ENCODE results near the gene PRX. TPM values are rescaled to one million over a fixed set of nuclear protein-coding genes. Genes with fewer than 3 reads are reported as not detected.
"Not testable (repeated sequence)": the region's sequence is repeated elsewhere in the genome, so short reads cannot be mapped to it uniquely, and the experiment has no call there.

The PRX gene, protein sequence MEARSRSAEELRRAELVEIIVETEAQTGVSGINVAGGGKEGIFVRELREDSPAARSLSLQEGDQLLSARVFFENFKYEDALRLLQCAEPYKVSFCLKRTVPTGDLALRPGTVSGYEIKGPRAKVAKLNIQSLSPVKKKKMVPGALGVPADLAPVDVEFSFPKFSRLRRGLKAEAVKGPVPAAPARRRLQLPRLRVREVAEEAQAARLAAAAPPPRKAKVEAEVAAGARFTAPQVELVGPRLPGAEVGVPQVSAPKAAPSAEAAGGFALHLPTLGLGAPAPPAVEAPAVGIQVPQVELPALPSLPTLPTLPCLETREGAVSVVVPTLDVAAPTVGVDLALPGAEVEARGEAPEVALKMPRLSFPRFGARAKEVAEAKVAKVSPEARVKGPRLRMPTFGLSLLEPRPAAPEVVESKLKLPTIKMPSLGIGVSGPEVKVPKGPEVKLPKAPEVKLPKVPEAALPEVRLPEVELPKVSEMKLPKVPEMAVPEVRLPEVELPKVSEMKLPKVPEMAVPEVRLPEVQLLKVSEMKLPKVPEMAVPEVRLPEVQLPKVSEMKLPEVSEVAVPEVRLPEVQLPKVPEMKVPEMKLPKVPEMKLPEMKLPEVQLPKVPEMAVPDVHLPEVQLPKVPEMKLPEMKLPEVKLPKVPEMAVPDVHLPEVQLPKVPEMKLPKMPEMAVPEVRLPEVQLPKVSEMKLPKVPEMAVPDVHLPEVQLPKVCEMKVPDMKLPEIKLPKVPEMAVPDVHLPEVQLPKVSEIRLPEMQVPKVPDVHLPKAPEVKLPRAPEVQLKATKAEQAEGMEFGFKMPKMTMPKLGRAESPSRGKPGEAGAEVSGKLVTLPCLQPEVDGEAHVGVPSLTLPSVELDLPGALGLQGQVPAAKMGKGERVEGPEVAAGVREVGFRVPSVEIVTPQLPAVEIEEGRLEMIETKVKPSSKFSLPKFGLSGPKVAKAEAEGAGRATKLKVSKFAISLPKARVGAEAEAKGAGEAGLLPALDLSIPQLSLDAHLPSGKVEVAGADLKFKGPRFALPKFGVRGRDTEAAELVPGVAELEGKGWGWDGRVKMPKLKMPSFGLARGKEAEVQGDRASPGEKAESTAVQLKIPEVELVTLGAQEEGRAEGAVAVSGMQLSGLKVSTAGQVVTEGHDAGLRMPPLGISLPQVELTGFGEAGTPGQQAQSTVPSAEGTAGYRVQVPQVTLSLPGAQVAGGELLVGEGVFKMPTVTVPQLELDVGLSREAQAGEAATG (N-terminal part only)
- total RNA-seq: 1 to 10 TPM in 1 of 2 experiments, under 1 TPM in 1; 0.80 to 1.1 TPM

- Mint-ChIP-seq H3K4me3 (no peak within 1 kb of the TSS), H3K27ac (no peak within 1 kb of the TSS), H3K27me3 (peaks cover 2% of the 10 kb centered on the region)
Observed at GRCh38 chr19:40413291-40413845, at the start of gene PRX. TSS of gene PRX (minus strand) at chr19:40413378. CDS start at chr19:40407932, 5,446 bp downstream.

DNA sequence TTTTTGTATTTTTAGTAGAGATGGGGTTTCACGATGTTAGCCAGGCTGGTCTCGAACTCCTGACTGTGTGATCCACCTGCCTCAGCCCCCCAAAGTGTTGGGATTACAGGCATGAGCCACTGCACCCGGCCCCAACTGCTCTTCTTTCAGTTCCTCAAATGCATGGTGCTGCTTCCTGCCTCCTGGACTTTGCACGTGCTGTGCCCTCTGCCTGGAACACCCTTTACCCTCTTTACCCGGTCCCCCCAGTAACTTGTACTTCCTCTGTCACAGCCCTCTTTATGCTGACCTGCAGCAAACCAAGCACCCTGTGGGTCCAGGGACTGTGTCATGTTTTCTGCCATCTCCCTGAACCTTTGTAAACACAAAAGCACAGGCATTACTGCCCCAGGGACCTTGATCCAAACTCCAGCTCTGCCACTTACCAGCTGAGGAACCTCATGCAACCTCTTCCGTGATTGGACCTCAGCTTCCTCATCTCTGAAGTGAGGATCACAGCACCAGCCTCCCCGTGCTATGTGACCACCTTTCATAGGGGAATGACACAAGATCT, 48.6 kb upstream of the PRX start:
- no peak overlapping the region for H3K4me3 Mint-ChIP-seq
- no peaks in the 10 kb centered on the region for H3K36me3 Mint-ChIP-seq
- no peak overlapping the region for H3K27ac Mint-ChIP-seq
- peaks cover 7% of the 10 kb centered on the region for H3K27me3 Mint-ChIP-seq
- ATAC-seq (no peak), DNase-seq (no peak)
- CTCF ChIA-PET: interaction anchor here (1.2 to 5.0 kb wide), 4 partner anchors 39 to 172 kb away, joined by 4 to 57 read pairs (median 13); no protein-coding TSS in a partner anchor
- peaks cover 30% of the 10 kb centered on the region for H3K4me1 Mint-ChIP-seq
- no peaks in the 10 kb centered on the region for H3K9me3 Mint-ChIP-seq (ENCODE audit: low read depth)

More at GRCh38 chr19:40413291-40413845, at the start of gene PRX:
- no peaks in the 10 kb centered on the region for H3K36me3 Mint-ChIP-seq
- ATAC-seq: no peak
- no peaks in the 10 kb centered on the region for H3K9me3 Mint-ChIP-seq (ENCODE audit: low read depth)
- CTCF ChIA-PET: interaction anchor here (0.5 to 1.1 kb wide), 3 partner anchors 8 to 13 kb away, joined by 3 to 5 read pairs (median 3); no protein-coding TSS in a partner anchor
- DNase-seq: no peak
- H3K4me1 Mint-ChIP-seq: peaks cover 26% of the 10 kb centered on the region

DNA sequence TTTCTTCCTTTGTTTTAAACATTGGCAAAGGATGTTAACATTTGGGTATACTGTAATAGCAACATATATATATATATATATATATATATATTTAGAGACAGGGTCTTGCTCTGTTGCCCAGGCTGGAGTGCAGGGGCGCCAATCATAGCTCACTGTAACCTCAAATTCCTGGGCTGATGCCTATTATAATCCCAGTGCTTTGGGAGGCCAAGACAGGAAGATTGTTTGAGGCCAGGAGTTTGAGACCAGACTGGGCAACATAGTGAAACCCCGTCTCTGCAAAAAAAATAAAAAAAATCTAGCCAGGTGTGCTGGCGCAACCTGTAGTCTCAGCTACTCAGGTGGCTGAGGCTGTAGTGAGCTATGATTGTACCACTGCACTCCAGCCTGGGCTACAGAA, 47.0 kb upstream of the PRX start:
- Mint-ChIP-seq H3K27me3 (no peaks in the 10 kb centered on the region), H3K27ac (no peak overlapping the region), H3K36me3 (no peaks in the 10 kb centered on the region), H3K9me3 (ENCODE audit: low read depth) (no peaks in the 10 kb centered on the region), H3K4me3 (no peak overlapping the region), H3K4me1 (peaks cover 19% of the 10 kb centered on the region)
- ATAC-seq (no peak), DNase-seq (no peak)
- CTCF ChIA-PET: no interaction called here

DNA sequence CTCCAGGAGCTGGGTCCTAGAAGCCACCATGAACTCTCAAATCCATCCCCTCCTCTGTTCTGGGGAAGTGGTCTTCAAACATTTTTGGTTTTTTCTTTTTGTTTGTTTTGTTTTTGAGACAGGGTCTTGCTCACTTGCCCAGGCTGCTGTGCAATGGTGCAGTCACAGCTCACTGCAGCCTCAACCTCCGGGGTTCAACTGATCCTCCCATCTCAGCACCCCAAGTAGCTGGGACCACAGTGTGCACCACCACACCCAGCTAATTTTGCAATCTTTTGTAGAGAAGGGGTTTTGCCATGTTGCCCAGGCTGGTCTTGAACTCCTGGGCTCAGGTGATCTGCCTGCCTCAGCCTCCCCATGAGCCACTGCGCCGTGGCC, 45.4 kb upstream of the PRX start:
- H3K9me3 Mint-ChIP-seq (ENCODE audit: low read depth): no peaks in the 10 kb centered on the region
- H3K4me3 Mint-ChIP-seq: no peak overlapping the region
- peaks cover 7% of the 10 kb centered on the region for H3K4me1 Mint-ChIP-seq
- H3K27ac Mint-ChIP-seq: no peak overlapping the region
- no peaks in the 10 kb centered on the region for H3K36me3 Mint-ChIP-seq
- ATAC-seq (no peak), DNase-seq (no peak)
- CTCF ChIA-PET: no interaction called here
- no peaks in the 10 kb centered on the region for H3K27me3 Mint-ChIP-seq

- DNase-seq (no peak), ATAC-seq (no peak)
- no peaks in the 10 kb centered on the region for H3K36me3 Mint-ChIP-seq
- H3K9me3 Mint-ChIP-seq (ENCODE audit: low read depth): no peaks in the 10 kb centered on the region
- no peaks in the 10 kb centered on the region for H3K27me3 Mint-ChIP-seq
- peaks cover 3% of the 10 kb centered on the region for H3K4me1 Mint-ChIP-seq
- CTCF ChIA-PET: no interaction called here
- no peak overlapping the region for H3K4me3 Mint-ChIP-seq
- H3K27ac Mint-ChIP-seq: no peak overlapping the region
Observed at GRCh38 chr19:40457953-40458596, 44.9 kb upstream of the PRX start.

GRCh38 chr19:40457048-40457447, 43.9 kb upstream of the PRX start:
- Mint-ChIP-seq H3K36me3 (no peaks in the 10 kb centered on the region), H3K27ac (no peak overlapping the region), H3K4me3 (no peak overlapping the region), H3K27me3 (no peaks in the 10 kb centered on the region), H3K9me3 (ENCODE audit: low read depth) (no peaks in the 10 kb centered on the region), H3K4me1 (no peaks in the 10 kb centered on the region)
- DNase-seq (no peak), ATAC-seq (no peak)
- CTCF ChIA-PET: interaction anchor here (1.3 to 1.7 kb wide), 2 partner anchors 10 to 152 kb away, joined by 3 to 4 read pairs; partner anchors contain the start of gene SPTBN4

DNA sequence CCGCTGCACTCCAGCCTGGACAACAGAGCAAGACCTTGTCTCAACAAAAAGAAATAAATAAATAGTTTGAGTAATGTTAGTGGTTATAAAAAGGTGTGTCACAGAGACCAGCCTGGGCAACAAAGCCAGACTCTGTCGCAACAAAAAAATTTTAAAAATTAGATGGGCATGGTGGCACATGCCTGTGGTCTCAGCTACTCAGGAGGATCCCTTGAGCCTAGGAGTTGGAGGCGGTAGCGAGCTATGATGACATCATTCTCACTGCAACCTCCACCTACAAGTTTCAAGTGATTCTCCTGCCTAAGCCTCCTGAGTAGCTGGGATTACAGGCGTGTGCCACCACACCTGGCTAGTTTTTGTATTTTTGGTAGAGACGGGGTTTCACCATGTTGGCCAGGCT, 40.8 kb upstream of the PRX start:
- not testable (repeated sequence) for H3K36me3 Mint-ChIP-seq; H3K9me3 Mint-ChIP-seq (ENCODE audit: low read depth); H3K27me3 Mint-ChIP-seq; DNase-seq; H3K4me1 Mint-ChIP-seq; ATAC-seq; H3K4me3 Mint-ChIP-seq; H3K27ac Mint-ChIP-seq
- CTCF ChIA-PET: interaction anchor here (0.6 to 1.6 kb wide), 5 partner anchors 11 to 1113 kb away, joined by 3 to 8 read pairs (median 6); partner anchors contain the start of gene BLVRB

DNA sequence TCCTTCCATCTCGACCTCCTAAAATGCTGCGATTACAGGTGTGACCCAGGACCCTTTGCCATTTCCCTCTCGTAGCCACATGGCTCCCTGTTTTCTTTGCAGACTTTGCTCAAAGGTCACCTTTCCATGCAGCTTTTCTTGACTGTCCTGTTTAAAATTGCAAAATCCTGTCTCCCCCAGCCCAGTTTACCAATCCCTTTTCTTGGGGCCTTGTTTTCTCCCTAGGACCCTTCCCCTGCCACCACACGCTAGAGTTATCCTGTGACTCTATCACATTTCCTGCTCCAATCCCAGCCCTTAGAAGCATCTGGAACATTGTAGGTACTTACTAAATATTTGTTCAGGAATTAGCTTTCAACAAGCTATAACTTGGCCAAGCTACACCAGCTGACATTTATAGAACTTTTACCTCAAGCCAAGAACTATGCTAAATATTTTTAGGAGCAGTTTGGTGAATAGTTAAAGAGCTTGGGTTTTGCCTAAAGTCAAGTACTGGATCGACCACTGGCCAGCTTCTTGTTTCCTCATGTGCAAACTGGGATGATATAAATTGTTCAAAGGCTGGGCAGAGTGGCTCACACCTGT, 40.1 kb upstream of the PRX start:
- ATAC-seq (no peak), DNase-seq (no peak)
- no peak overlapping the region for H3K27ac Mint-ChIP-seq
- no peaks in the 10 kb centered on the region for H3K9me3 Mint-ChIP-seq (ENCODE audit: low read depth)
- no peaks in the 10 kb centered on the region for H3K36me3 Mint-ChIP-seq
- no peaks in the 10 kb centered on the region for H3K4me1 Mint-ChIP-seq
- CTCF ChIA-PET: interaction anchor here (1.0 to 1.5 kb wide), 3 partner anchors 12 to 148 kb away, joined by 3 to 8 read pairs (median 6); partner anchors contain the start of gene BLVRB
- no peak overlapping the region for H3K4me3 Mint-ChIP-seq
- no peaks in the 10 kb centered on the region for H3K27me3 Mint-ChIP-seq

DNA sequence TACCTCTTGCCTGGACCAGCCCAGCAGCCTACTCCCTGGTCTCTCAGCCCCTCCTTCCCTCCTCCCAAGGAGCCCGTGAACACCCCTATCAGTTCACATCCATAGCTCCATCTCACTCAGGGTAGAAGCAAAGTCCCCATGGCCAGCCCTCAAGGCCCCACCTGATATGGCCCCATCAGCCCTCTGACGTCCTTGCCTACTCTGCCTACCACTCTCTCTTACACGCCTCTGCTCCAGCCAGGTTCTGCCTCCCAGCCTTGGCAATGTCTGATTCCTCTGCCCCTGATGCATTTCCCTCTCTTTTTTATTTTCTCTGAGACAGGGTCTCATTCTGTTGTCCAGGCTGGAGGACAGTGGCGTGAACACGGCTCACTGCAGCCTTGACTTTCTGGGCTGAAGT, 38.8 kb upstream of the PRX start:
- Mint-ChIP-seq H3K27me3 (no peaks in the 10 kb centered on the region), H3K36me3 (no peaks in the 10 kb centered on the region)
- CTCF ChIA-PET: no interaction called here

DNA sequence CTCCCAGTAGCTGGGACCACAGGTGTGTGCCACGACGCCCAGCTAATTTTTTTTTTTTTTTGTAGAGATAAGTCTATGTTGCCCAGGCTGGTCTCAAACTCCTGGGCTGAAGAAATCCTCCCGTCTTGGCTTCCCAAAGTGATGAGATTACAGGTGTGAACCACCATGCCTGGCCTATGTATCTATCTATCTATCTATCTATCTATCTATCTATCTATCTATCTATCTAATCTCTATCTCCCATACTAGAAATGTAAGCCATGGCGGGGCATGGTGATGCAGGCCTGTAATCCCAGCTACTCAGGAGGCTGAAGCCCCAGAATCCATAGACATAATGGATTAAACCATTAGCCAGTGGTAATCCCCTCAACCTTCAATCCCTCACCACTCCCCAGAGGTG, 37.5 kb upstream of the PRX start:
- DNase-seq: no peak
- H3K4me1 Mint-ChIP-seq: no peaks in the 10 kb centered on the region
- no peak for ATAC-seq
- no peaks in the 10 kb centered on the region for H3K36me3 Mint-ChIP-seq
- no peaks in the 10 kb centered on the region for H3K27me3 Mint-ChIP-seq
- no peak overlapping the region for H3K27ac Mint-ChIP-seq
- H3K9me3 Mint-ChIP-seq (ENCODE audit: low read depth): no peaks in the 10 kb centered on the region
- H3K4me3 Mint-ChIP-seq: no peak overlapping the region
- CTCF ChIA-PET: interaction anchor here (0.6 to 1.0 kb wide), 3 partner anchors 14 to 145 kb away, joined by 3 to 5 read pairs (median 4); partner anchors contain the start of gene BLVRB

More for the DNA sequence above, 38.8 kb upstream of the PRX start:
- no peak for DNase-seq
- Mint-ChIP-seq H3K4me3 (no peak overlapping the region), H3K4me1 (no peaks in the 10 kb centered on the region), H3K27ac (peak overlapping the region; percentile 24), H3K9me3 (ENCODE audit: low read depth) (no peaks in the 10 kb centered on the region)
- no peak for ATAC-seq

DNA sequence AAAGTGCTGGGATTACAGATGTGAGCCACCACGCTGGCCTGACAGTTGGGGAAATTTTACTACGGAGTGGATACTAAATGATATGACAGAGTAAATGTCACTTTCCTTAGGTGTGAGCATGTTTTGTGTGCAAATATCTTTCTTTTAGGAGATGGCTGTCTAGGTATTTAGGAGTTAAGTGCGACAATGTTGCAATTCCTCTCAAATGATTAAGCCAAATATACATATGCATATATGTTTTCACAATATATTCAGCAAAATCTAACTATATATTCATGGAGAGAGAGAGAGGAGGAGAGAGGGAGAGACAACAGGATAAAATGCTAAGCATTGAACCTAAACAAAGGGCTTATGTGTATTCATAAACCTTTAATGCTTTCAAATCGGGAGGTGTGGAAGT, 36.3 kb upstream of the PRX start:
- no peaks in the 10 kb centered on the region for H3K9me3 Mint-ChIP-seq (ENCODE audit: low read depth)
- CTCF ChIA-PET: no interaction called here
- peaks cover 6% of the 10 kb centered on the region for H3K4me1 Mint-ChIP-seq
- H3K27me3 Mint-ChIP-seq: no peaks in the 10 kb centered on the region
- no peak for ATAC-seq
- H3K36me3 Mint-ChIP-seq: no peaks in the 10 kb centered on the region
- H3K4me3 Mint-ChIP-seq: no peak overlapping the region
- DNase-seq: no peak
- no peak overlapping the region for H3K27ac Mint-ChIP-seq

Measured in activated CD8-positive, alpha-beta memory T cell treated with anti-CD3 and anti-CD28 coated beads, Interleukin-2, amount 10 ng/mL, durations not matched to agents 7 days and 5 days (primary cell).